HEK293 (cell line): ENCODE data around the gene COTL1.

ENCODE experiments used
- CTCF ChIA-PET: fragments of 350-600 bp; formaldehyde crosslinking; extraction: SDS; loops from one replicate; lab custom pipeline; 2021; ENCODE audit warnings: antibody characterized with exemption; lab: Yijun Ruan, JAX
- POLR2A ChIA-PET: fragments of 300-600 bp; formaldehyde crosslinking; extraction: SDS; loops from one replicate; lab custom pipeline; 2020; ENCODE audit warnings: antibody characterized with exemption, inconsistent platforms; lab: Yijun Ruan, JAX
- H3K27ac ChIP-seq: fragments of 200-500 bp; sonication (Bioruptor generic); 2 replicates; pipeline ENCODE4 v1.5.1; 2014; ENCODE audit warnings: low read depth, low read length, control low read depth, inconsistent platforms; ENCODE audit errors: extremely low read depth
- H3K36me3 ChIP-seq, 2 experiments: fragments of 200-500 bp in 1 of 2; sonication (Bioruptor generic) in 1 of 2; 1 replicate in 1 of 2; 2 replicates in 1 of 2; pipeline ENCODE4 v1.5.1; 2014 to 2017; ENCODE audit warnings: inconsistent platforms in 2 of 2, low read length in 2 of 2; ENCODE audit not compliant: control insufficient read depth in 2 of 2, insufficient read depth in 1 of 2
- H3K4me1 ChIP-seq: fragments of 200-500 bp; sonication (Bioruptor generic); 2 replicates; pipeline ENCODE4 v1.5.1; 2014; ENCODE audit warnings: mild to moderate bottlenecking, low read length, inconsistent platforms; ENCODE audit not compliant: control insufficient read depth, insufficient read depth
- H3K4me3 ChIP-seq: 2 replicates; pipeline ENCODE4 v1.5.1; 2011; ENCODE audit warnings: low read depth, mild to moderate bottlenecking, control low read depth, low read length, moderate library complexity
- H3K9me3 ChIP-seq: fragments of 200-500 bp; sonication (Bioruptor generic); 2 replicates; pipeline ENCODE4 v1.5.1; 2014; ENCODE audit warnings: low read depth, low read length, inconsistent platforms; ENCODE audit not compliant: control insufficient read depth, insufficient read depth
- KLF8 ChIP-seq: fragments of 450-650 bp; formaldehyde crosslinking; IDR thresholded peaks from 2 replicates; pipeline ENCODE4 v1.5.1; 2016; ENCODE audit warnings: missing biosample characterization, missing genetic modification characterization
- PRDM1 ChIP-seq: fragments of 450-650 bp; formaldehyde crosslinking; IDR thresholded peaks from 2 replicates; pipeline ENCODE4; 2016; ENCODE audit warnings: missing biosample characterization, missing genetic modification characterization
- TCF7L2 ChIP-seq: IDR thresholded peaks from 2 replicates; pipeline ENCODE4 v1.6.1; 2011; ENCODE audit warnings: low read depth, mild to moderate bottlenecking, inconsistent platforms, low read length, moderate library complexity, borderline replicate concordance
- TRIM28 ChIP-seq: IDR thresholded peaks from 2 replicates; pipeline ENCODE4 v1.6.1; 2011; ENCODE audit warnings: low read length, control low read depth, borderline replicate concordance
- ZBTB11 ChIP-seq: fragments of 450-650 bp; formaldehyde crosslinking; conservative IDR thresholded peaks from 2 replicates; pipeline ENCODE4 v1.5.1; 2016; ENCODE audit warnings: low read depth, missing biosample characterization, missing genetic modification characterization
- ZBTB48 ChIP-seq: fragments of 450-650 bp; formaldehyde crosslinking; IDR thresholded peaks from 2 replicates; pipeline ENCODE4 v1.5.1; 2016; ENCODE audit warnings: missing biosample characterization, missing genetic modification characterization
- ZFP37 ChIP-seq: fragments of 450-650 bp; formaldehyde crosslinking; IDR thresholded peaks from 2 replicates; pipeline ENCODE4 v1.5.1; 2016; ENCODE audit warnings: missing biosample characterization, missing genetic modification characterization
- ZNF148 ChIP-seq: fragments of 450-650 bp; formaldehyde crosslinking; IDR thresholded peaks from 2 replicates; pipeline ENCODE4 v1.5.0; 2017; ENCODE audit warnings: missing biosample characterization, missing genetic modification characterization, borderline replicate concordance
- ZNF274 ChIP-seq, 2 experiments: fragments of 200-500 bp in 1 of 2; fragments of 450-650 bp in 1 of 2; sonication (Bioruptor generic) in 1 of 2; formaldehyde crosslinking in 1 of 2; IDR thresholded peaks; 2 replicates each; pipeline versions ENCODE4 v1.5.1 to v1.6.1; 2014 to 2016; ENCODE audit warnings: borderline replicate concordance in 1 of 2, inconsistent platforms in 1 of 2, low read length in 1 of 2, missing biosample characterization in 1 of 2, missing genetic modification characterization in 1 of 2
- ZNF37A ChIP-seq: fragments of 450-650 bp; IDR thresholded peaks from 2 replicates; pipeline ENCODE4 v1.5.1; 2018; ENCODE audit warnings: missing biosample characterization, missing genetic modification characterization
- ZNF548 ChIP-seq: fragments of 450-650 bp; formaldehyde crosslinking; IDR thresholded peaks from 2 replicates; pipeline ENCODE4 v1.5.1; 2016; ENCODE audit warnings: missing biosample characterization, missing genetic modification characterization
- ZNF596 ChIP-seq: fragments of 450-650 bp; IDR thresholded peaks from 2 replicates; pipeline ENCODE4 v1.5.0; 2018; ENCODE audit warnings: missing biosample characterization, mild to moderate bottlenecking, missing genetic modification characterization, moderate library complexity
- ZNF610 ChIP-seq: fragments of 450-650 bp; formaldehyde crosslinking; IDR thresholded peaks from 2 replicates; pipeline ENCODE4 v1.5.1; 2016; ENCODE audit warnings: missing biosample characterization, missing genetic modification characterization, borderline replicate concordance
- TF ChIP-seq, protein P1 (sequence below): fragments of 450-650 bp; formaldehyde crosslinking; IDR thresholded peaks from 2 replicates; pipeline ENCODE4 v1.5.1; 2017; ENCODE audit warnings: missing biosample characterization, missing genetic modification characterization
- TF ChIP-seq, protein P2 (sequence below): fragments of 450-650 bp; formaldehyde crosslinking; conservative IDR thresholded peaks from 2 replicates; pipeline ENCODE4 v1.5.1; 2016; ENCODE audit warnings: low read depth, missing biosample characterization, missing genetic modification characterization
- TF ChIP-seq, protein P3 (sequence below): fragments of 450-650 bp; formaldehyde crosslinking; IDR thresholded peaks from 2 replicates; pipeline ENCODE4 v1.5.1; 2017; ENCODE audit warnings: missing biosample characterization, missing genetic modification characterization
- TF ChIP-seq, protein P4 (sequence below): fragments of 450-650 bp; formaldehyde crosslinking; IDR thresholded peaks from 2 replicates; pipeline ENCODE4 v1.5.1; 2016; ENCODE audit warnings: missing biosample characterization, missing genetic modification characterization, low read depth

Gene COTL1

GRCh38 chr16:84659656-84660300 is 41.9 kb upstream of the COTL1 start:
- CTCF ChIA-PET: no interaction called here
- Histone ChIP-seq H3K9me3 (no peaks in the 10 kb centered on the region), H3K36me3 (peaks cover 0 to 84% of the 10 kb centered on the region in 2 experiments; a peak in 2 of 3 replicates), H3K4me3 (no peak overlapping the region), H3K4me1 (peaks cover 3% of the 10 kb centered on the region; the same call in 1 of the 2 replicates), H3K27ac (no peak overlapping the region)
- TF ChIP-seq ZNF596 (tag by site-specific recombination): no peak
- TF ChIP-seq TRIM28: no peak
- TF ChIP-seq ZFP37 (tag by site-specific recombination): no peak
- TF ChIP-seq, protein P1, sequence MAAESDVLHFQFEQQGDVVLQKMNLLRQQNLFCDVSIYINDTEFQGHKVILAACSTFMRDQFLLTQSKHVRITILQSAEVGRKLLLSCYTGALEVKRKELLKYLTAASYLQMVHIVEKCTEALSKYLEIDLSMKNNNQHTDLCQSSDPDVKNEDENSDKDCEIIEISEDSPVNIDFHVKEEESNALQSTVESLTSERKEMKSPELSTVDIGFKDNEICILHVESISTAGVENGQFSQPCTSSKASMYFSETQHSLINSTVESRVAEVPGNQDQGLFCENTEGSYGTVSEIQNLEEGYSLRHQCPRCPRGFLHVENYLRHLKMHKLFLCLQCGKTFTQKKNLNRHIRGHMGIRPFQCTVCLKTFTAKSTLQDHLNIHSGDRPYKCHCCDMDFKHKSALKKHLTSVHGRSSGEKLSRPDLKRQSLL: no peak
- TF ChIP-seq PRDM1 (tag by site-specific recombination): no peak
- no peak for TF ChIP-seq KLF8
- no peak for TF ChIP-seq ZNF548
- TF ChIP-seq, protein P2, sequence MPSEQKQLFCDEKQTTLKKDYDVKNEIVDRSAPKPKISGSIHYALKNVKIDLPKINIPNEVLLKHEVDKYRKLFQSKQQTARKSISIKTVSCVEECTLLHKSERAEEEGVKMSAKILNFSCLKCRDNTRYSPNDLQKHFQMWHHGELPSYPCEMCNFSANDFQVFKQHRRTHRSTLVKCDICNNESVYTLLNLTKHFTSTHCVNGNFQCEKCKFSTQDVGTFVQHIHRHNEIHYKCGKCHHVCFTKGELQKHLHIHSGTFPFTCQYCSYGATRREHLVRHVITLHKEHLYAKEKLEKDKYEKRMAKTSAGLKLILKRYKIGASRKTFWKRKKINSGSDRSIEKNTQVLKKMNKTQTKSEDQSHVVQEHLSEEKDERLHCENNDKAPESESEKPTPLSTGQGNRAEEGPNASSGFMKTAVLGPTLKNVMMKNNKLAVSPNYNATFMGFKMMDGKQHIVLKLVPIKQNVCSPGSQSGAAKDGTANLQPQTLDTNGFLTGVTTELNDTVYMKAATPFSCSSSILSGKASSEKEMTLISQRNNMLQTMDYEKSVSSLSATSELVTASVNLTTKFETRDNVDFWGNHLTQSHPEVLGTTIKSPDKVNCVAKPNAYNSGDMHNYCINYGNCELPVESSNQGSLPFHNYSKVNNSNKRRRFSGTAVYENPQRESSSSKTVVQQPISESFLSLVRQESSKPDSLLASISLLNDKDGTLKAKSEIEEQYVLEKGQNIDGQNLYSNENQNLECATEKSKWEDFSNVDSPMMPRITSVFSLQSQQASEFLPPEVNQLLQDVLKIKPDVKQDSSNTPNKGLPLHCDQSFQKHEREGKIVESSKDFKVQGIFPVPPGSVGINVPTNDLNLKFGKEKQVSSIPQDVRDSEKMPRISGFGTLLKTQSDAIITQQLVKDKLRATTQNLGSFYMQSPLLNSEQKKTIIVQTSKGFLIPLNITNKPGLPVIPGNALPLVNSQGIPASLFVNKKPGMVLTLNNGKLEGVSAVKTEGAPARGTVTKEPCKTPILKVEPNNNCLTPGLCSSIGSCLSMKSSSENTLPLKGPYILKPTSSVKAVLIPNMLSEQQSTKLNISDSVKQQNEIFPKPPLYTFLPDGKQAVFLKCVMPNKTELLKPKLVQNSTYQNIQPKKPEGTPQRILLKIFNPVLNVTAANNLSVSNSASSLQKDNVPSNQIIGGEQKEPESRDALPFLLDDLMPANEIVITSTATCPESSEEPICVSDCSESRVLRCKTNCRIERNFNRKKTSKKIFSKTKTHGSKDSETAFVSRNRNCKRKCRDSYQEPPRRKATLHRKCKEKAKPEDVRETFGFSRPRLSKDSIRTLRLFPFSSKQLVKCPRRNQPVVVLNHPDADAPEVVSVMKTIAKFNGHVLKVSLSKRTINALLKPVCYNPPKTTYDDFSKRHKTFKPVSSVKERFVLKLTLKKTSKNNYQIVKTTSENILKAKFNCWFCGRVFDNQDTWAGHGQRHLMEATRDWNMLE (tag by site-specific recombination): no peak
- POLR2A ChIA-PET: no interaction called here

- ChIA-PET CTCF (interaction anchor here (0.5 to 1.6 kb wide), 3 partner anchors 14 to 114 kb away, joined by 4 to 7 read pairs (median 6); no protein-coding TSS in a partner anchor), POLR2A (no interaction called here)
- Histone ChIP-seq H3K27ac (no peak overlapping the region), H3K9me3 (no peaks in the 10 kb centered on the region), H3K36me3 (peaks cover 0 to 81% of the 10 kb centered on the region in 2 experiments; a peak in 2 of 3 replicates), H3K4me3 (no peak overlapping the region), H3K4me1 (no peaks in the 10 kb centered on the region)
- no peak for TF ChIP-seq ZBTB48 (tag by site-specific recombination)
- TF ChIP-seq ZBTB11 (tag by site-specific recombination): no peak
- TF ChIP-seq ZNF148: no peak
- TF ChIP-seq, protein P3, sequence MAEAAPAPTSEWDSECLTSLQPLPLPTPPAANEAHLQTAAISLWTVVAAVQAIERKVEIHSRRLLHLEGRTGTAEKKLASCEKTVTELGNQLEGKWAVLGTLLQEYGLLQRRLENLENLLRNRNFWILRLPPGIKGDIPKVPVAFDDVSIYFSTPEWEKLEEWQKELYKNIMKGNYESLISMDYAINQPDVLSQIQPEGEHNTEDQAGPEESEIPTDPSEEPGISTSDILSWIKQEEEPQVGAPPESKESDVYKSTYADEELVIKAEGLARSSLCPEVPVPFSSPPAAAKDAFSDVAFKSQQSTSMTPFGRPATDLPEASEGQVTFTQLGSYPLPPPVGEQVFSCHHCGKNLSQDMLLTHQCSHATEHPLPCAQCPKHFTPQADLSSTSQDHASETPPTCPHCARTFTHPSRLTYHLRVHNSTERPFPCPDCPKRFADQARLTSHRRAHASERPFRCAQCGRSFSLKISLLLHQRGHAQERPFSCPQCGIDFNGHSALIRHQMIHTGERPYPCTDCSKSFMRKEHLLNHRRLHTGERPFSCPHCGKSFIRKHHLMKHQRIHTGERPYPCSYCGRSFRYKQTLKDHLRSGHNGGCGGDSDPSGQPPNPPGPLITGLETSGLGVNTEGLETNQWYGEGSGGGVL (tag by site-specific recombination): no peak
- no peak for TF ChIP-seq ZNF274 (IDR thresholded peaks at IDR 0.05; ENCODE audit: low read length)
- no peak for TF ChIP-seq ZNF274 (tag by site-specific recombination; IDR thresholded peaks at IDR 0.05; ENCODE audit: borderline replicate concordance)
- TF ChIP-seq ZNF37A (tag by site-specific recombination): no peak
- TF ChIP-seq, protein P4, sequence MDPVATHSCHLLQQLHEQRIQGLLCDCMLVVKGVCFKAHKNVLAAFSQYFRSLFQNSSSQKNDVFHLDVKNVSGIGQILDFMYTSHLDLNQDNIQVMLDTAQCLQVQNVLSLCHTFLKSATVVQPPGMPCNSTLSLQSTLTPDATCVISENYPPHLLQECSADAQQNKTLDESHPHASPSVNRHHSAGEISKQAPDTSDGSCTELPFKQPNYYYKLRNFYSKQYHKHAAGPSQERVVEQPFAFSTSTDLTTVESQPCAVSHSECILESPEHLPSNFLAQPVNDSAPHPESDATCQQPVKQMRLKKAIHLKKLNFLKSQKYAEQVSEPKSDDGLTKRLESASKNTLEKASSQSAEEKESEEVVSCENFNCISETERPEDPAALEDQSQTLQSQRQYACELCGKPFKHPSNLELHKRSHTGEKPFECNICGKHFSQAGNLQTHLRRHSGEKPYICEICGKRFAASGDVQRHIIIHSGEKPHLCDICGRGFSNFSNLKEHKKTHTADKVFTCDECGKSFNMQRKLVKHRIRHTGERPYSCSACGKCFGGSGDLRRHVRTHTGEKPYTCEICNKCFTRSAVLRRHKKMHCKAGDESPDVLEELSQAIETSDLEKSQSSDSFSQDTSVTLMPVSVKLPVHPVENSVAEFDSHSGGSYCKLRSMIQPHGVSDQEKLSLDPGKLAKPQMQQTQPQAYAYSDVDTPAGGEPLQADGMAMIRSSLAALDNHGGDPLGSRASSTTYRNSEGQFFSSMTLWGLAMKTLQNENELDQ (tag by site-specific recombination): no peak
- TF ChIP-seq TCF7L2: no peak
- TF ChIP-seq ZNF610 (tag by site-specific recombination): no peak
These were observed 40.8 kb upstream of the COTL1 start for GRCh38 chr16:84658690-84659089.
